Measurements from ENCODE around the gene COQ5.

COQ5 gene

GRCh38 chr12:120542166-120542565 lies 13.2 kb upstream of the COQ5 start:
- Histone ChIP-seq H3K36me3 (ENCODE audit: control insufficient read depth in 2 of 2, insufficient read depth in 2 of 2, low read length in 2 of 2) (peaks cover 17 to 32% of the 10 kb centered on the region in 2 donors), H3K9me3 (ENCODE audit: control insufficient read depth in 2 of 2, low read length in 2 of 2) (no peaks in the 10 kb centered on the region), H3K4me3 (ENCODE audit: low read length in 2 of 2) (no peak overlapping the region), H3K9ac (ENCODE audit: low read depth in 1 of 2, low read length in 2 of 2) (no peak overlapping the region), H3K27me3 (ENCODE audit: control insufficient read depth in 2 of 2, insufficient read depth in 2 of 2, low read length in 2 of 2) (no peaks in the 10 kb centered on the region), H3K4me1 (ENCODE audit: control insufficient read depth in 2 of 2, insufficient read depth in 2 of 2, low read length in 2 of 2) (peaks cover 27 to 35% of the 10 kb centered on the region in 2 donors), H3K27ac (ENCODE audit: low read depth in 2 of 2, low read length in 2 of 2) (no peak overlapping the region)

- no peak overlapping the region for H3K9ac ChIP-seq (ENCODE audit: low read depth in 1 of 2, low read length in 2 of 2)
- peaks cover 7 to 19% of the 10 kb centered on the region in 2 donors for H3K36me3 ChIP-seq (ENCODE audit: control insufficient read depth in 2 of 2, insufficient read depth in 2 of 2, low read length in 2 of 2)
- H3K27me3 ChIP-seq (ENCODE audit: control insufficient read depth in 2 of 2, insufficient read depth in 2 of 2, low read length in 2 of 2), result no peaks in the 10 kb centered on the region
- peaks cover 36 to 45% of the 10 kb centered on the region in 2 donors for H3K4me1 ChIP-seq (ENCODE audit: control insufficient read depth in 2 of 2, insufficient read depth in 2 of 2, low read length in 2 of 2)
- H3K4me3 ChIP-seq (ENCODE audit: low read length in 2 of 2), result no peak overlapping the region
- no peaks in the 10 kb centered on the region for H3K9me3 ChIP-seq (ENCODE audit: control insufficient read depth in 2 of 2, low read length in 2 of 2)
- no peak overlapping the region for H3K27ac ChIP-seq (ENCODE audit: low read depth in 2 of 2, low read length in 2 of 2)
These were observed 11.5 kb upstream of the COQ5 start for GRCh38 chr12:120540445-120540844.

- H3K9me3 ChIP-seq (ENCODE audit: control insufficient read depth in 2 of 2, low read length in 2 of 2), result no peaks in the 10 kb centered on the region
- peak overlapping the region; percentile 71 to 80 for H3K27ac ChIP-seq (ENCODE audit: low read depth in 2 of 2, low read length in 2 of 2)
- H3K9ac ChIP-seq (ENCODE audit: low read depth in 1 of 2, low read length in 2 of 2), result peak overlapping the region; percentile 13 to 38
- H3K4me1 ChIP-seq (ENCODE audit: control insufficient read depth in 2 of 2, insufficient read depth in 2 of 2, low read length in 2 of 2), result peaks cover 36 to 50% of the 10 kb centered on the region in 2 donors
- H3K36me3 ChIP-seq (ENCODE audit: control insufficient read depth in 2 of 2, insufficient read depth in 2 of 2, low read length in 2 of 2), result peaks cover 7 to 19% of the 10 kb centered on the region in 2 donors
- H3K4me3 ChIP-seq (ENCODE audit: low read length in 2 of 2), result peak overlapping the region in 1 of 2 donors; percentile 49
- no peaks in the 10 kb centered on the region for H3K27me3 ChIP-seq (ENCODE audit: control insufficient read depth in 2 of 2, insufficient read depth in 2 of 2, low read length in 2 of 2)
These were observed 10.3 kb upstream of the COQ5 start for GRCh38 chr12:120539303-120539702.

- Histone ChIP-seq H3K27ac (ENCODE audit: low read depth in 2 of 2, low read length in 2 of 2) (peak overlapping the region; percentile 71 to 80), H3K4me3 (ENCODE audit: low read length in 2 of 2) (peak overlapping the region; percentile 49 to 60), H3K4me1 (ENCODE audit: control insufficient read depth in 2 of 2, insufficient read depth in 2 of 2, low read length in 2 of 2) (peaks cover 36 to 50% of the 10 kb centered on the region in 2 donors), H3K27me3 (ENCODE audit: control insufficient read depth in 2 of 2, insufficient read depth in 2 of 2, low read length in 2 of 2) (no peaks in the 10 kb centered on the region), H3K9me3 (ENCODE audit: control insufficient read depth in 2 of 2, low read length in 2 of 2) (no peaks in the 10 kb centered on the region), H3K36me3 (ENCODE audit: control insufficient read depth in 2 of 2, insufficient read depth in 2 of 2, low read length in 2 of 2) (peaks cover 7 to 19% of the 10 kb centered on the region in 2 donors), H3K9ac (ENCODE audit: low read depth in 1 of 2, low read length in 2 of 2) (peak overlapping the region; percentile 13 to 41)
These were observed 9.6 kb upstream of the COQ5 start for GRCh38 chr12:120538281-120539156.

GRCh38 chr12:120537856-120538220 lies 8.9 kb upstream of the COQ5 start:
- peaks cover 36 to 50% of the 10 kb centered on the region in 2 donors for H3K4me1 ChIP-seq (ENCODE audit: control insufficient read depth in 2 of 2, insufficient read depth in 2 of 2, low read length in 2 of 2)

GRCh38 chr12:120536064-120536791 lies 7.3 kb upstream of the COQ5 start:
- Histone ChIP-seq H3K4me1 (ENCODE audit: control insufficient read depth in 2 of 2, insufficient read depth in 2 of 2, low read length in 2 of 2) (peaks cover 33 to 50% of the 10 kb centered on the region in 2 donors), H3K9ac (ENCODE audit: low read depth in 1 of 2, low read length in 2 of 2) (peak overlapping the region; percentile 27 to 96), H3K27ac (ENCODE audit: low read depth in 2 of 2, low read length in 2 of 2) (peak overlapping the region; percentile 93 to 94), H3K27me3 (ENCODE audit: control insufficient read depth in 2 of 2, insufficient read depth in 2 of 2, low read length in 2 of 2) (no peaks in the 10 kb centered on the region), H3K36me3 (ENCODE audit: control insufficient read depth in 2 of 2, insufficient read depth in 2 of 2, low read length in 2 of 2) (peaks cover 3 to 10% of the 10 kb centered on the region in 2 donors), H3K9me3 (ENCODE audit: control insufficient read depth in 2 of 2, low read length in 2 of 2) (no peaks in the 10 kb centered on the region), H3K4me3 (ENCODE audit: low read length in 2 of 2) (peak overlapping the region; percentile 91 to 98)

More at GRCh38 chr12:120537856-120538220, 8.9 kb upstream of the COQ5 start:
- Histone ChIP-seq H3K27ac (ENCODE audit: low read depth in 2 of 2, low read length in 2 of 2) (peak overlapping the region; percentile 71 to 80), H3K36me3 (ENCODE audit: control insufficient read depth in 2 of 2, insufficient read depth in 2 of 2, low read length in 2 of 2) (peaks cover 5 to 18% of the 10 kb centered on the region in 2 donors), H3K4me3 (ENCODE audit: low read length in 2 of 2) (peak overlapping the region; percentile 49 to 54), H3K27me3 (ENCODE audit: control insufficient read depth in 2 of 2, insufficient read depth in 2 of 2, low read length in 2 of 2) (no peaks in the 10 kb centered on the region), H3K9ac (ENCODE audit: low read depth in 1 of 2, low read length in 2 of 2) (peak overlapping the region; percentile 1 to 13), H3K9me3 (ENCODE audit: control insufficient read depth in 2 of 2, low read length in 2 of 2) (no peaks in the 10 kb centered on the region)

GRCh38 chr12:120534703-120535655 lies 6.0 kb upstream of the COQ5 start:
- H3K36me3 ChIP-seq (ENCODE audit: control insufficient read depth in 2 of 2, insufficient read depth in 2 of 2, low read length in 2 of 2), result peaks cover 0 to 3% of the 10 kb centered on the region in 2 donors
- H3K4me3 ChIP-seq (ENCODE audit: low read length in 2 of 2), result peak overlapping the region; percentile 91 to 98
- no peaks in the 10 kb centered on the region for H3K9me3 ChIP-seq (ENCODE audit: control insufficient read depth in 2 of 2, low read length in 2 of 2)
- peak overlapping the region; percentile 89 to 96 for H3K9ac ChIP-seq (ENCODE audit: low read depth in 1 of 2, low read length in 2 of 2)
- H3K4me1 ChIP-seq (ENCODE audit: control insufficient read depth in 2 of 2, insufficient read depth in 2 of 2, low read length in 2 of 2), result peaks cover 33 to 47% of the 10 kb centered on the region in 2 donors
- no peaks in the 10 kb centered on the region for H3K27me3 ChIP-seq (ENCODE audit: control insufficient read depth in 2 of 2, insufficient read depth in 2 of 2, low read length in 2 of 2)
- H3K27ac ChIP-seq (ENCODE audit: low read depth in 2 of 2, low read length in 2 of 2), result peak overlapping the region; percentile 93 to 94

GRCh38 chr12:120534203-120534702 lies 5.3 kb upstream of the COQ5 start, which contains the start of gene RNF10:
RNF10 (plus strand) TSS chr12:120534356; CDS start chr12:120534812, 456 bp downstream.
- H3K27me3 ChIP-seq (ENCODE audit: control insufficient read depth in 2 of 2, insufficient read depth in 2 of 2, low read length in 2 of 2), result no peaks in the 10 kb centered on the region
- no peaks in the 10 kb centered on the region for H3K9me3 ChIP-seq (ENCODE audit: control insufficient read depth in 2 of 2, low read length in 2 of 2)
- H3K4me3 ChIP-seq (ENCODE audit: low read length in 2 of 2), result peak within 1 kb of the TSS; percentile 91 to 98
- peaks cover 36 to 44% of the 10 kb centered on the region in 2 donors for H3K4me1 ChIP-seq (ENCODE audit: control insufficient read depth in 2 of 2, insufficient read depth in 2 of 2, low read length in 2 of 2)
- H3K9ac ChIP-seq (ENCODE audit: low read depth in 1 of 2, low read length in 2 of 2), result peak within 1 kb of the TSS; percentile 89 to 96
- peak within 1 kb of the TSS; percentile 93 to 94 for H3K27ac ChIP-seq (ENCODE audit: low read depth in 2 of 2, low read length in 2 of 2)
- H3K36me3 ChIP-seq (ENCODE audit: control insufficient read depth in 2 of 2, insufficient read depth in 2 of 2, low read length in 2 of 2), result no peaks in the 10 kb centered on the region

GRCh38 chr12:120532701-120533238 lies 3.8 kb upstream of the COQ5 start:
- no peak overlapping the region for H3K27ac ChIP-seq (ENCODE audit: low read depth in 2 of 2, low read length in 2 of 2)
- H3K4me3 ChIP-seq (ENCODE audit: low read length in 2 of 2), result no peak overlapping the region

More at GRCh38 chr12:120532701-120533238, 3.8 kb upstream of the COQ5 start:
- Histone ChIP-seq H3K27me3 (ENCODE audit: control insufficient read depth in 2 of 2, insufficient read depth in 2 of 2, low read length in 2 of 2) (no peaks in the 10 kb centered on the region), H3K9me3 (ENCODE audit: control insufficient read depth in 2 of 2, low read length in 2 of 2) (no peaks in the 10 kb centered on the region), H3K4me1 (ENCODE audit: control insufficient read depth in 2 of 2, insufficient read depth in 2 of 2, low read length in 2 of 2) (peaks cover 26 to 33% of the 10 kb centered on the region in 2 donors), H3K9ac (ENCODE audit: low read depth in 1 of 2, low read length in 2 of 2) (no peak overlapping the region), H3K36me3 (ENCODE audit: control insufficient read depth in 2 of 2, insufficient read depth in 2 of 2, low read length in 2 of 2) (no peaks in the 10 kb centered on the region)

Measured in mucosa of rectum (tissue), 2 donors.